Activated T-helper 1 cell treated with anti-CD3 and anti-CD28 coated beads, Interleukin-12 subunit alpha, Interleukin-12 subunit beta, Interleukin-2, Interleukin-4 antibody, amounts not matched to agents 30 ng/mL and 10 ng/mL and 1 ng/mL, durations not matched to agents 14 hours and 24 hours and 36 hours (primary cell): Measurements from ENCODE around the gene LYPLA2. TPM values are rescaled to one million over a fixed set of nuclear protein-coding genes. Genes with fewer than 3 reads are reported as not detected.
"Not testable (repeated sequence)": the region's sequence is repeated elsewhere in the genome, so short reads cannot be mapped to it uniquely, and the experiment has no call there.

ENCODE experiments used
- DNase-seq: peaks from one replicate; pipeline ENCODE4 v3.0.0; 2021; ENCODE audit warnings: low spot score
- H3K27ac Mint-ChIP-seq: one replicate; pipeline ENCODE4 v1.8.0; 2021; ENCODE audit warnings: mild to moderate bottlenecking, mixed read lengths
- H3K27me3 Mint-ChIP-seq: one replicate; pipeline ENCODE4 v1.8.0; 2022; ENCODE audit warnings: mild to moderate bottlenecking, moderate library complexity, mixed read lengths; ENCODE audit not compliant: insufficient read depth
- H3K36me3 Mint-ChIP-seq: one replicate; pipeline ENCODE4 v1.8.0; 2021; ENCODE audit warnings: low read depth, mixed read lengths
- H3K4me1 Mint-ChIP-seq: one replicate; pipeline ENCODE4 v1.8.0; 2021; ENCODE audit warnings: low read depth, mixed read lengths
- H3K4me3 Mint-ChIP-seq: one replicate; pipeline ENCODE4 v1.8.0; 2021; ENCODE audit warnings: mild to moderate bottlenecking, moderate library complexity, mixed read lengths
- H3K9me3 Mint-ChIP-seq: one replicate; pipeline ENCODE4 v1.8.0; 2021; ENCODE audit warnings: mixed read lengths
- intact Hi-C: fragments of 100-400 bp; cut with micrococcal nuclease; formaldehyde crosslinking; loops from one replicate; pipeline ENCODE4 v1.15.1; 2024
- total RNA-seq: library from RNA; stranded (reverse); gene quantifications from 2 replicates; pipeline ENCODE4 v1.2.3, GENCODE V29; 2022

Gene LYPLA2
- total RNA-seq, 1 donor from 2014 or later = 91.4 TPM

DNA sequence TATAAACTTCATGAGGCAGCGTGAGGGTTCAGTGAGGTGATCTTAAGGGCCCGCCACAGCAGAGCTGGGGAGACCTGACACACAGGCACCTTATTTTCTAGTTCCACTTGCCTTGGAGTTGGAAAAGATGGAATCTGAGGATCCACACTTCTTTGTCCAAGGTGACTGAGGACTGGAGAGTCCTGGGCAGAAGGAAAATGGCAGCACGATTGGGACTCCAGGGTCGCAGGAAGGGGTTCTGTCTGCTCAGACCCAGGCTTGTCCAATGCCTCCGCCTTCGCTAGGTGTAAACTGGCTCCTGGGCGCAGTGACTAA is 8.3 kb downstream of the LYPLA2 start:
- intact Hi-C loops = no loop called here
- DNase-seq = no peak
- peak overlapping the region; percentile 88 for H3K27ac Mint-ChIP-seq
- peaks cover 13% of the 10 kb centered on the region for H3K4me1 Mint-ChIP-seq
- peaks cover 13% of the 10 kb centered on the region for H3K36me3 Mint-ChIP-seq
- peaks cover 2% of the 10 kb centered on the region for H3K27me3 Mint-ChIP-seq
- no peaks in the 10 kb centered on the region for H3K9me3 Mint-ChIP-seq
- H3K4me3 Mint-ChIP-seq = peak overlapping the region; percentile 97

DNA sequence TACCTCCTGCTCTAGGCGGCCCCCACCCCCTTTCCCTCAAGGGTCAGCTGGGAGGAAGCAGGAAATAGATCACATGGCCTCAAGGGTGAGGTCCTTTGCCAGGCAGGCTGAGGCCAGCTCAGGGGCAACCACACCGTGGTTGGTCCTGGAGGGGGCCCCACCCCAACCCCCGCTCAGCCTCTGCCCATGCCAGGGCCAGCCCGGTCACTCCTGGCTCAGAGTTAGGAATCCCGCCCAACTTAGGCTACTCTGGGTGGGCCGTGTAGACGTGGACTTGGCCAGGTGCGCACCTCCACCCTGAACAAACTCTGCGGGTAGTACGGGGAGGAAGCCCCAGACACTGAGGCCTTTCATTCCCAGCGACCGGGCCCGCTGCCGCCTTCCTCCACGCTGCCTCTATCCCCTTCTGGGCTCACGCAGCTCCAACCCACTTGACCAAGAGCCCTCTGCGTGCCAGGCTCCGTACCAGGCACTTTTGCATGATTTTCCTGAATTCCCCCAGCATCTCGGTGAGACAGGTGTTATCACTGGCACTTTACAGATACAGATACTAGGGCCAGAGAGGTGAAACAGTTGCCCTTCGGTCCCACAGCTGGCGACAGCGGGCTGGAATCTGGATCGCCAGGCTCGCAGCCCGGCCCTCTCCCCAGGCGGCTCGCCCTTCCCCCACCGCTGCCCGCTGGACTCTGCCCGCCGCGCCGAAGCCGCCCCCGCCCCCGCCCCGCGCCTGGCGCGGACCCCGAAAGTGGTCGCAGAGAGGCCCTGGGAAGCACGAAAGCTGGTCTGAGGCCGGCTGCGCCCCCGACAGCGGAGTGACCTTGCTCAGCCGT is 8.8 kb downstream of the LYPLA2 start:
- Mint-ChIP-seq H3K9me3 (no peaks in the 10 kb centered on the region), H3K36me3 (peaks cover 16% of the 10 kb centered on the region), H3K4me3 (peak overlapping the region; percentile 97), H3K27me3 (peaks cover 2% of the 10 kb centered on the region), H3K4me1 (peaks cover 13% of the 10 kb centered on the region), H3K27ac (peak overlapping the region; percentile 88)
- peak; percentile 18 for DNase-seq
- intact Hi-C loops = loop anchor here (1.0 to 5.0 kb wide), 9 partner anchors 8 to 1347 kb away; partner anchors contain the start of genes FUCA1, HMGCL, LYPLA2 and PITHD1

DNA sequence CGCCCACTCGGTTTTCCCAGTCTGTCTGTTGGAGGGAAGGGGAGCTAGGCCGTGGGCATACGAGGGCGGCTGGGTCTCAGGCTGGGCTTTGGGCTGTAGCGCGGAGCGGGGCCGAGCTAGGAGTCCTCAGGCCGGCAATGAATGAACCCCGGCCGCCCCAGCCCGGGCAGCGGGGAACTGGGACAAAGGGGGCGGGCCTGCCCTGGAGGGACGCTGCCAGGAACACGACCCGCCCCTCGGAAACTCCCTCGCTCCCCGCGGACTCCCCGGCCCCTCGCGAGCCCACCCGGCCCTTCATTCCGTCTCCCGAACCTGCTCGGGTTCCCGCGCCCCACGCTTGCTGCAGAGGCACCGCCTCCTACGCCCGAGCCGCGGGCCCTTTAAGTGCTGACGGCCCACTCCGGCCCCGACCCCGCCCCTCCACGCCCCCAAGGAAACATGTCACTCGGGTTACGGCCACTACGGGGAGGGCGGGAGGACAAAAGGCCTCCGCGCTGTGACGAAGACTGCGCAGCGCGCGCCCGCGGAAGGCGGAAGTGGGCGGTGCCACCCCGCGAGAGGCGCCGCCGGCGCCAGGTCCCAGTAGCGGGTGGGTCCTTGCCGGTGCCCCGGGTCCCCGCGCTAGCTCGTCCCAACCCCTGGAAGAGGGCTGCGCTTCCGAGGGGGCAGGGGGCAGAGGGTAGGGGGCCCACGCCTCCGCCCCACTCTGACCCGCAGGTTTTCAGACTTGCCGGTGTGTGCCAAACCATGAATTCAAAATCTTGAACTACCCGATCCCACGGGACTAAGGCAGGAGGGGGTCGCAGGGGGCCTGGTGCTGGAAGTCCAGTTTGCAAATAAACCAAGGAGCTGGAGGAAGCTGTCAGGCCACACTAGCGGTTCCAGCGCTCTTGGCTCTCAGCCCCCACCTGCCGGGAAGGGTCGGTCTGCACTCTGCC is 9.7 kb downstream of the LYPLA2 start, which contains the start of gene GALE:
Gene GALE (minus strand): TSS at position 355 of the 938 bp plus-strand sequence. CDS start 1,747 bp downstream, outside the sequence.
- H3K27ac Mint-ChIP-seq = peak within 1 kb of the TSS; percentile 88
- H3K4me3 Mint-ChIP-seq = peak within 1 kb of the TSS; percentile 97
- peaks cover 2% of the 10 kb centered on the region for H3K27me3 Mint-ChIP-seq
- no peaks in the 10 kb centered on the region for H3K9me3 Mint-ChIP-seq
- H3K4me1 Mint-ChIP-seq = peaks cover 13% of the 10 kb centered on the region
- H3K36me3 Mint-ChIP-seq = peaks cover 19% of the 10 kb centered on the region
- peak; percentile 93 for DNase-seq
- intact Hi-C loops = loop anchor here (1.0 to 5.0 kb wide), 9 partner anchors 9 to 1348 kb away; partner anchors contain the start of genes FUCA1, HMGCL, LYPLA2 and PITHD1

DNA sequence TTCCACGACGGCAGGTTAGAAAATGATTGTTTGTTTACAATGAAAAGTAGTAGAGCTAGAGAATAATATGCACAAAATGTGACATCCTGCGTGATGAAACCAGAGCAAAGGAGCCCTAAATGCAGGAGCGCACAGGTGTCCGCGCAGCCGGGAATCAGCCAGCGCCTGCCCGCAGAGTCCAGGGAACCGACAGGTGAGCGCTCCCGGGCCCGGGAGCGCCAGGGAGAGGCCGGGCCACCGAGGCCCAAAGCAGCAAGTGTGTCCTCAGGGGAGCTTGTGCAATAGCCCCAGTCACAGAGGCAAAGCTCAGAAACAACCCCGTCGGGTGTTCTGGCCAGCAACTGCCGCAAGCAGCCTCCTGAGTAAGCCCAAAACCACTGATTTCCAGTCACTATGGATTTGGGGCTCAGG is 10.4 kb downstream of the LYPLA2 start:
- H3K4me3 Mint-ChIP-seq = peak overlapping the region; percentile 97
- peaks cover 13% of the 10 kb centered on the region for H3K4me1 Mint-ChIP-seq
- H3K36me3 Mint-ChIP-seq = peaks cover 20% of the 10 kb centered on the region
- H3K27ac Mint-ChIP-seq = peak overlapping the region; percentile 67
- H3K27me3 Mint-ChIP-seq = peaks cover 2% of the 10 kb centered on the region
- DNase-seq = no peak
- no peaks in the 10 kb centered on the region for H3K9me3 Mint-ChIP-seq
- intact Hi-C loops = loop anchor here (2.0 to 5.0 kb wide), 2 partner anchors 67 to 1349 kb away; partner anchors contain the start of genes FUCA1 and ZBTB40

DNA sequence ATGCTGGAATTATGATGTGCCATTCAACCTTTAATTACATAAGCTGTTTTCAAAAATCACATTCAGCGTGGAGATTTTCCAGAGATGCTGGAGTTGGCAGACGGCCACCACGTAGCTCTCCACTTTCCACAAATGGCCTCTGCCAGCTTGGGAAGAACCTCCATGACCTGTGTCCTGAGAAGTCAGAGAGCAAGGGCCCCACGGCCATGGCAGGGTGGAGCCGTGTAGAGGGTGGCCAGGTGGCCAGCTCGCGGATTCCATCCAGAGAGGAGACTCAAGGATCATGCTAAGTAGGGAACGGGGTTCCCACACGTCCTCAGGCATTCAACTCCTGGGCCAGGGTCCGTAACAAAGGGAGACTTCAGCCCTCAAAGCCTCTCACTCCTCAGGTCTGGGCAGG is 10.9 kb downstream of the LYPLA2 start:
- peaks cover 16% of the 10 kb centered on the region for H3K36me3 Mint-ChIP-seq
- no peak overlapping the region for H3K27ac Mint-ChIP-seq
- H3K4me3 Mint-ChIP-seq = peak overlapping the region; percentile 97
- peaks cover 13% of the 10 kb centered on the region for H3K4me1 Mint-ChIP-seq
- no peak for DNase-seq
- intact Hi-C loops = loop anchor here (2.0 to 5.0 kb wide), 2 partner anchors 67 to 1350 kb away; partner anchors contain the start of genes FUCA1 and ZBTB40
- H3K27me3 Mint-ChIP-seq = peaks cover 2% of the 10 kb centered on the region
- no peaks in the 10 kb centered on the region for H3K9me3 Mint-ChIP-seq

DNA sequence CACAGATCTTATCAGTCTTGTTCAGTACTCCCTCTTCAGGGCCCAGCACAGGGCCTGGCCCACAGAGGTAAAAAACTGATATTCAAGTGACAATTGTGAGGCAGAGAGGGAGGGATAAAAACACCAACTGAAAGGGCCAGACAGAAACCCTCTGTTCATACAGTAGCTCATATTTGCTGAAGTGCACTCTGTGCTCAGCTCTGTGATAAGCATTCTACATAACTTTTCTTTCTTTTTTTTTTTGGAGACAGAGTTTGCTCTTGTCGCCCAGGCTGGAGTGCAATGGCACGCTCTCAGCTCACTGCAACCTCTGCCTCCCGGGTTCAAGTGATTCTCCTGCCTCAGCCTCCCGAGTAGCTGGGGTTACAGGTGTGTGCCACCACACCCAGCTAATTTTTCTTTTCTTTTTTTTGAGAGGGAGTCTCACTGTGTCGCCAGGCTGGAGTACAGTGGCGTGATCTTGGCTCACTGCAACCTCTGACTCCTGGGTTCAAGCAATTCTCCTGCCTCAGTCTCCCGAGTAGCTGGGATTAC is 11.9 kb downstream of the LYPLA2 start:
- H3K27me3 Mint-ChIP-seq, DNase-seq, H3K9me3 Mint-ChIP-seq: not testable (repeated sequence)
- Mint-ChIP-seq H3K27ac (peak overlapping the region; percentile 18), H3K36me3 (peaks cover 18% of the 10 kb centered on the region), H3K4me1 (peaks cover 19% of the 10 kb centered on the region), H3K4me3 (peak overlapping the region; percentile 61)
- intact Hi-C loops = loop anchor here (5.0 kb wide), 1 partner anchor 1351 kb away; the partner anchor contains the start of gene ZBTB40

DNA sequence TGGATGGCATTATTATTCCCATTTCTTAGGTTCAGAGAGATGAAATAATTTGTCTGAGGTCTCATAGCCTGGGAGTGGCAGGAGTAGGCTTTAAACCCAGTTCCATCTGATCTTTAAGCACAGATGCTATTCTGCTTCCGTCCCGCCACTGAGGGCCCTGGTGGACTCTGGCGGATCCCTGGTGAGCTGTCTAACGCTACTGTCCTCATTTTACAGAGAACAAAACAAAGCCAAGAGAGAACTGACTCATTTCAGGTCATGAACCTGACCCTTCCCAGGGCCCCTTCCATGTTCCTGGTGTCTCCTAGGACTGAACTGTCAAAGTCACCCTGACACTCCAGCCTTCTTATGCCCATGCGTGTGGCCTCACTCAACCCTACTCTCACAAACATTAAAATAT is 12.7 kb downstream of the LYPLA2 start:
- intact Hi-C loops = loop anchor here (5.0 kb wide), 1 partner anchor 1351 kb away; the partner anchor contains the start of gene ZBTB40
- Mint-ChIP-seq H3K4me1 (peaks cover 20% of the 10 kb centered on the region), H3K9me3 (no peaks in the 10 kb centered on the region), H3K27ac (no peak overlapping the region), H3K4me3 (no peak overlapping the region), H3K27me3 (peaks cover 2% of the 10 kb centered on the region), H3K36me3 (peaks cover 18% of the 10 kb centered on the region)
- no peak for DNase-seq

DNA sequence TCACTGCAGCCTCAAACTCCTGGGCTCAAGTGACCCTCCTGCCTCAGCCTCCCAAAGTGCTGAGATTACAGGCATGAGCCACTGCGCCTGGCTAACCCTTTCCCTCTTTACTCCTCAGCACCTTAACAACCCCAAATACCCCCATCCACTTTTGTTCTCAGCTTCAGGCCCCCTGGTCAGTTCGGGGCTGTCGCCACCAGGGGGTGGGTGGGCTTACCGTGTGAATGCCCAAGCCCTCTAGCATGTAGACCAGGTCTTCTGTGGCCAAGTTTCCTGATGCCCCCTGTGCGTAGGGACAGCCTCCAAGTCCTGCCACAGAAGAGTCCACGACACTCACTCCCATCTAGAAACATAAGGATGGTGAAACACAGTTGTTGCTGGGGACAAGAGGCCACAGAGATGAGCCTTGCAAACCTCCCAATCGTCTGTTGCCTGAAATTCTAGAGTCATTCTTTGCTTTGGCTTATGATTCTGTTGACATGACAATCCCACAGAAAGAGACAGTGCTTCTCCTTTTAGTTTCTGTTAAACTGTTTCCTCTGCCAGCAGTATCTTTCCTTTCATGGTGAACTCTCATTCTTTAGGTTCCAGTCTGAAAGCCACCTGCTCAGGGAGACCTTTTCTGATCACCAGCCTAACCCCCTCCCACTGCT is 13.4 kb downstream of the LYPLA2 start:
- Mint-ChIP-seq H3K9me3 (no peaks in the 10 kb centered on the region), H3K4me1 (peaks cover 17% of the 10 kb centered on the region), H3K27me3 (peaks cover 2% of the 10 kb centered on the region), H3K27ac (no peak overlapping the region), H3K36me3 (peaks cover 17% of the 10 kb centered on the region), H3K4me3 (no peak overlapping the region)
- intact Hi-C loops = loop anchor here (5.0 kb wide), 1 partner anchor 1352 kb away; the partner anchor contains the start of gene ZBTB40
- DNase-seq = no peak

DNA sequence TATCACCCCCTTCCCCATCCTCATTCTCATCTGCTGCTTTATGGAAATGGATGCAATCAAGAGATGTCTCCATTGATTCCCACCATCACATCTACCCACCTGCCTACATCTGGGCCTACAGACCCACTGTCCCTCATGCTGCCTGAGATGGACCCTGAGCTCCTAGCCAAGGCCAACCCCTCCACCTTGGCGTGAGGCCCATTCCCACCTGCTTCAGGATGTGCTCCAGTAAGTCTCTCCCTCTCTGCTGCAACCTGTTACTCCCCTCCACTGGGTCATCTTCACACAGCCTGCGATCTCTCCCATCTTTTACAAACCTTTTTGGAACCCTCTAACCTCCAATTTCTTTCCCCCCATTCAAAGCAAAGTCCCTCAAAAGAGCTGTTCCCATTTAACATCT is 14.1 kb downstream of the LYPLA2 start:
- H3K27ac Mint-ChIP-seq = no peak overlapping the region
- H3K4me3 Mint-ChIP-seq = no peak overlapping the region
- H3K27me3 Mint-ChIP-seq = no peaks in the 10 kb centered on the region
- DNase-seq = no peak
- intact Hi-C loops = no loop called here
- peaks cover 17% of the 10 kb centered on the region for H3K36me3 Mint-ChIP-seq
- H3K9me3 Mint-ChIP-seq = no peaks in the 10 kb centered on the region
- H3K4me1 Mint-ChIP-seq = peaks cover 17% of the 10 kb centered on the region

DNA sequence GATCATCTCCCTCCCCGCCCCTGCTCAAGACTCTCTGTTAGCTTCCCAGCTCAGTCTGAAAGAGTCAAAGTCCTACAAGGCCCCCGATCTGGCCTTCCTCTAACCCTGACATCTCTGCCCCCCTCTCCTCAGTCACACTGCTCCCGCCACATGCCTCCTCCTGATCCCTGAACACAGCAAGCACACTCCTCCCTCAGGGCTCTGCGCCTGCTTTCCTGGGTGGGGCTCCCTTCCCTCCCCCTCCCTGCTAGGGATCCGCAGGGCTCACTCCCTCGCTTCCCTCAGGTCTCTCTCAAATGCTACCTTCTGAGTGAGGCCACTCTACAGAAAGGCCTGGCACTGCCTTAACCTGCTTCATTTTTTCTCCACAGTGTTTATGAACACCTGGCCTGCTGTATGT is 15.3 kb downstream of the LYPLA2 start:
- H3K9me3 Mint-ChIP-seq = no peaks in the 10 kb centered on the region
- intact Hi-C loops = no loop called here
- H3K27me3 Mint-ChIP-seq = no peaks in the 10 kb centered on the region
- H3K27ac Mint-ChIP-seq = no peak overlapping the region
- H3K4me1 Mint-ChIP-seq = peaks cover 21% of the 10 kb centered on the region
- DNase-seq = no peak
- H3K4me3 Mint-ChIP-seq = no peak overlapping the region
- H3K36me3 Mint-ChIP-seq = peaks cover 19% of the 10 kb centered on the region

DNA sequence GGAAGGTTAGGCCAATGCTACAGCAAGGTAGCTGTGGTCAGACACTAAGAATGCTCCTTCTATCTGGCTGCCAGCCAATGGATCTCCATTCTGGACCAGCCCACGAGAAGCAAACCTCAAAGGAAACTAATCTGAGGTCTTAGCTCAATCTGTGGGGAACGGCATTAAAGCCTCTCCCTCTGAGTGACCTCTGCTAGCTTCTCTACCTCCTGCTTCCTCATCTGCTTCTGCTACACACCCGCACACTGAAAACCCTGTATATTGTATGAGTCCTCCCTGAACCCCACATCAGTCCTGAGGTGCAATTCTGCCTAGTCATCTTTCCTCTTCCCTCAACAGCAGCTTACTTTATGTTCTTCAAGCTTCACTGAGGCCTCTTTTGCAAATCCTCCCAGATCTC is 16.5 kb downstream of the LYPLA2 start:
- intact Hi-C loops = no loop called here

DNA sequence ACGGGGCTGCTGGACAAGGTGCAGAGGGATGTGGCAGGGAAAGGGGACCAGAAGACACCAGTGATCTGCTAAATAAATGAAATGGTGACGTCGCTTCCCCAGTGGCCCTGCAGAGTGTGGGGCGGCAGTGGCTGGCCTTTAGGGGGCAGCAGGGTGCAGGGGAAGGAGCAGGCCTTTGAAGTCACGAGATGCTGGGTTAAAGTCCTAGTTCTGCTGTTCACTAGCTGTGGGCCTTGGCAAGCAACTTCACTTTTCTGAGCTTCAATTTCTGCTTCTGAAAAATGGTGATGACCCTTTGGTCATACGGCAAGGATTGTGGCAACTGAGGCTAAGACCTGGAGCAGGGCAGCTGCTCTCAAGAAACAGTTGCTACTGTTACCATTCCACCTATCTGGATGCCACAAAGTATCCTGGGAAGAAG is 18.8 kb downstream of the LYPLA2 start:
- peaks cover 24% of the 10 kb centered on the region for H3K36me3 Mint-ChIP-seq
- no peaks in the 10 kb centered on the region for H3K27me3 Mint-ChIP-seq
- H3K4me3 Mint-ChIP-seq = no peak overlapping the region
- intact Hi-C loops = loop anchor here (1.0 kb wide), 4 partner anchors 9 to 219 kb away; partner anchors contain the start of genes FUCA1 and GALE
- H3K4me1 Mint-ChIP-seq = peaks cover 19% of the 10 kb centered on the region
- peak; percentile 70 for DNase-seq
- H3K9me3 Mint-ChIP-seq = no peaks in the 10 kb centered on the region
- H3K27ac Mint-ChIP-seq = no peak overlapping the region

More for the DNA sequence above, 16.5 kb downstream of the LYPLA2 start:
- Mint-ChIP-seq H3K9me3 (no peaks in the 10 kb centered on the region), H3K4me3 (no peak overlapping the region), H3K36me3 (peaks cover 22% of the 10 kb centered on the region), H3K4me1 (peaks cover 19% of the 10 kb centered on the region), H3K27ac (no peak overlapping the region), H3K27me3 (no peaks in the 10 kb centered on the region)
- no peak for DNase-seq
